ENCODE data around the gene ABCB8. TPM values are rescaled to one million over a fixed set of nuclear protein-coding genes. Genes with fewer than 3 reads are reported as not detected.

ABCB8 gene
- polyA plus RNA-seq, 1 donor (not counting 4 experiments of a cell fraction or from before 2014, with no cell fraction given), result 15.5 TPM

DNA sequence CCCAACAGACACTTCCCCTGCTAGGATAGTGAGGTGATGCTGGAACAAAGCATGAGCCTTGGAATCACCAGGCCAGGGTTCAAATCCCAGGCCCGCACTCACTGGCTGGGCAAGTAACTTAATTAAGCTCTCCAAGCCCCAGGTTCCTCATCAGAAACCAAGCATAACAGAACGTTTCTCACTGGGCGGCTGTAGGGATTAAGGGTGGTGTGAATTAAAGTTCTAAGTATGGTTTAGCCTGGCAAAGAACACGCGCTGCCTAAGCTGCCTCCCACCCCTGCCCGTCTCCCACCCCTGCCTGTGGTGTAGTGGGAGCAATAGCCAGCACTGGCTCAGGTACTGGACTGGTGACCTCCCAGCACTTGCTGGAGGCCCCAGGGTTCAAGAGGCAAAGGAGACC, 36.7 kb downstream of the ABCB8 start:
- no peak overlapping the region for H2AFZ ChIP-seq (ENCODE audit: control insufficient read depth, low read length)
- peaks cover 3% of the 10 kb centered on the region for H4K20me1 ChIP-seq (ENCODE audit: control insufficient read depth, extremely low read depth, insufficient read depth, low read length)
- H3K9me1 ChIP-seq (ENCODE audit: control insufficient read depth, extremely low read depth, insufficient read depth, low read length), result peaks cover 4% of the 10 kb centered on the region
- peaks cover 22% of the 10 kb centered on the region for H3K4me1 ChIP-seq (ENCODE audit: control insufficient read depth, extremely low read depth, insufficient read depth, low read length)
- TF ChIP-seq EZH2 (IDR thresholded peaks at IDR 0.05; ENCODE audit: low read length), result no peak
- TF ChIP-seq, protein P1, sequence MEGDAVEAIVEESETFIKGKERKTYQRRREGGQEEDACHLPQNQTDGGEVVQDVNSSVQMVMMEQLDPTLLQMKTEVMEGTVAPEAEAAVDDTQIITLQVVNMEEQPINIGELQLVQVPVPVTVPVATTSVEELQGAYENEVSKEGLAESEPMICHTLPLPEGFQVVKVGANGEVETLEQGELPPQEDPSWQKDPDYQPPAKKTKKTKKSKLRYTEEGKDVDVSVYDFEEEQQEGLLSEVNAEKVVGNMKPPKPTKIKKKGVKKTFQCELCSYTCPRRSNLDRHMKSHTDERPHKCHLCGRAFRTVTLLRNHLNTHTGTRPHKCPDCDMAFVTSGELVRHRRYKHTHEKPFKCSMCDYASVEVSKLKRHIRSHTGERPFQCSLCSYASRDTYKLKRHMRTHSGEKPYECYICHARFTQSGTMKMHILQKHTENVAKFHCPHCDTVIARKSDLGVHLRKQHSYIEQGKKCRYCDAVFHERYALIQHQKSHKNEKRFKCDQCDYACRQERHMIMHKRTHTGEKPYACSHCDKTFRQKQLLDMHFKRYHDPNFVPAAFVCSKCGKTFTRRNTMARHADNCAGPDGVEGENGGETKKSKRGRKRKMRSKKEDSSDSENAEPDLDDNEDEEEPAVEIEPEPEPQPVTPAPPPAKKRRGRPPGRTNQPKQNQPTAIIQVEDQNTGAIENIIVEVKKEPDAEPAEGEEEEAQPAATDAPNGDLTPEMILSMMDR (optimal IDR thresholded peaks at IDR 0.05 in 1 of 3, IDR thresholded peaks at IDR 0.05 in 1 of 3, conservative IDR thresholded peaks at IDR 0.05 in 1 of 3; ENCODE audit: extremely low read depth in 1 of 3, insufficient read depth in 2 of 3, low read length in 3 of 3), result no peak
- H3K4me3 ChIP-seq (ENCODE audit: control insufficient read depth in 2 of 3, extremely low read depth in 1 of 3, insufficient read depth in 2 of 3, low read depth in 1 of 3, low read length in 3 of 3), result no peak overlapping the region
- H3K4me2 ChIP-seq (ENCODE audit: control insufficient read depth, extremely low read depth, insufficient read depth, low read depth, low read length), result no peak overlapping the region
- H3K79me2 ChIP-seq (ENCODE audit: control insufficient read depth, insufficient read depth, low read length), result peaks cover 31% of the 10 kb centered on the region
- no peak overlapping the region for H3K27ac ChIP-seq (ENCODE audit: control insufficient read depth, insufficient read depth, low read length)
- H3K9ac ChIP-seq (ENCODE audit: control insufficient read depth, extremely low read depth, insufficient read depth, low read length), result no peak overlapping the region
- no peaks in the 10 kb centered on the region for H3K9me3 ChIP-seq (ENCODE audit: control insufficient read depth, low read depth, low read length)
- FAIRE-seq, result no peak
- DNase-seq (ENCODE audit: low read depth, low spot score), result no peak
- H3K27me3 ChIP-seq (ENCODE audit: control insufficient read depth, extremely low read depth, insufficient read depth, low read length), result no peaks in the 10 kb centered on the region
- H3K36me3 ChIP-seq (ENCODE audit: control insufficient read depth in 2 of 2, extremely low read depth in 1 of 2, insufficient read depth in 2 of 2, low read length in 2 of 2), result peaks cover 31 to 32% of the 10 kb centered on the region in 2 experiments
- dilution Hi-C loops (cut with MboI; ENCODE audit: extremely low pct_ligation_motif_present, low sequenced_read_pairs), result no loop called here

DNA sequence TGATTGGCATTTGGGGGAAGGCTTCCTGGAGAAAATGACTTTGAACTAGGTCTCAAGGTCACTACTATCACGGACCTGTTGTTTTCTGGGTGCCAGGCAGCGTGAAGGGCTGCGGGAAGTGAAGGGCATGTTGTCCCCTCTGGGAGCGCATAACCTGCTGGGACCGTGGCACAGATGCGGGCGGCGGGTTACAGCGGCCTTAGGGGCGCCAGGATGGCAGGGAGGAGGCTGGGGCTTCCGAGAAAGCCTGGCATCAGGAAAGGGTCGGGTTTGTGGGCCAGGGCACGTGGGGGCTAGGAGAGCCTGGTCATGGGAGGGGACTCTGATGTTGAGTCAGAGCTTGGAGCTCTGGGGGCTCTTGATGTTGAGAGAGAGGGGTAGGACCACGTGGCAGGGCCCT, 37.3 kb downstream of the ABCB8 start:
- Histone ChIP-seq H3K4me2 (ENCODE audit: control insufficient read depth, extremely low read depth, insufficient read depth, low read depth, low read length) (no peak overlapping the region), H4K20me1 (ENCODE audit: control insufficient read depth, extremely low read depth, insufficient read depth, low read length) (peaks cover 3% of the 10 kb centered on the region), H3K9ac (ENCODE audit: control insufficient read depth, extremely low read depth, insufficient read depth, low read length) (no peak overlapping the region), H3K4me1 (ENCODE audit: control insufficient read depth, extremely low read depth, insufficient read depth, low read length) (peaks cover 22% of the 10 kb centered on the region), H3K27me3 (ENCODE audit: control insufficient read depth, extremely low read depth, insufficient read depth, low read length) (no peaks in the 10 kb centered on the region), H3K4me3 (ENCODE audit: control insufficient read depth in 2 of 3, extremely low read depth in 1 of 3, insufficient read depth in 2 of 3, low read depth in 1 of 3, low read length in 3 of 3) (no peak overlapping the region), H3K9me3 (ENCODE audit: control insufficient read depth, low read depth, low read length) (no peaks in the 10 kb centered on the region), H2AFZ (ENCODE audit: control insufficient read depth, low read length) (no peak overlapping the region), H3K9me1 (ENCODE audit: control insufficient read depth, extremely low read depth, insufficient read depth, low read length) (peaks cover 4% of the 10 kb centered on the region), H3K79me2 (ENCODE audit: control insufficient read depth, insufficient read depth, low read length) (peaks cover 26% of the 10 kb centered on the region), H3K36me3 (ENCODE audit: control insufficient read depth in 2 of 2, extremely low read depth in 1 of 2, insufficient read depth in 2 of 2, low read length in 2 of 2) (peaks cover 32 to 35% of the 10 kb centered on the region in 2 experiments), H3K27ac (ENCODE audit: control insufficient read depth, insufficient read depth, low read length) (no peak overlapping the region)
- no peak for FAIRE-seq
- no peak for DNase-seq (ENCODE audit: low read depth, low spot score)
- TF ChIP-seq EZH2 (IDR thresholded peaks at IDR 0.05; ENCODE audit: low read length), result no peak
- TF ChIP-seq, protein P1 (optimal IDR thresholded peaks at IDR 0.05 in 1 of 3, IDR thresholded peaks at IDR 0.05 in 1 of 3, conservative IDR thresholded peaks at IDR 0.05 in 1 of 3; ENCODE audit: extremely low read depth in 1 of 3, insufficient read depth in 2 of 3, low read length in 3 of 3), result no peak
- dilution Hi-C loops (cut with MboI; ENCODE audit: extremely low pct_ligation_motif_present, low sequenced_read_pairs), result no loop called here

Measured in keratinocyte (primary cell).